SH-SY5Y (cell line): ENCODE data around the gene NRG3.

Experiments
- GATA2 ChIP-seq: IDR thresholded peaks from 2 replicates; pipeline ENCODE4 v1.6.1; 2011; ENCODE audit warnings: mild to moderate bottlenecking, low read depth, low read length
- GATA3 ChIP-seq: IDR thresholded peaks from 2 replicates; pipeline ENCODE4 v1.6.1; 2011; ENCODE audit warnings: low read depth, mild to moderate bottlenecking, low read length, moderate library complexity

- TF ChIP-seq GATA3, result no peak
- TF ChIP-seq GATA2, result no peak
Observed at GRCh38 chr10:82027711-82028110, 152.7 kb downstream of the NRG3 start.
